ENCODE measurements around the gene RPS14. TPM values are rescaled to one million over a fixed set of nuclear protein-coding genes. Genes with fewer than 3 reads are reported as not detected.

The RPS14 gene
- total RNA-seq, 4 donors from 2014 or later: 1,684 to 3,537 (median 3,314) TPM

DNA sequence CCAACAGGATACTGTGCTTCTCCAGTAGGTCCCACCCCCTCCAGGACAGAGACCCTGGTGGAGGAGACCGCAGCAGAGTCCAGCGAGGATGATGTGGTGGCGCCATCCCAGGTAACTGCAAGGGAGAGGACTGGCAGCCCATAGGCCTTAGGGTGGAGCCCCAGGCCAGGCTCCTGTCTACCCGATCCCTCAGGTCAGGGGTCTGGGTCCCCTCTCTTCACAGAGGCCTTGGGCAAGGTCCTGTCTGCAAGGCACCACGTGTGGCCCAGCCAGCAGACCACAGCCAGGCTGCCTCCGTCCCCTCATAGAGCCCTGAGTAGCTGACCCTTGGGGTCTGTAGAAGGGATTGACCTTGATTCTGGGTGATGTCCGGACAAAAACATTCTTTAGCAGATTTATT lies 56.9 kb downstream of the RPS14 start:
- no peaks in the 10 kb centered on the region for H3K4me1 ChIP-seq
- WGBS: 87% methylated on average over 2 of the region's 7 CpGs
- H3K27ac ChIP-seq: no peak overlapping the region
- H3K27me3 ChIP-seq: no peaks in the 10 kb centered on the region
- no peaks in the 10 kb centered on the region for H3K9me3 ChIP-seq
- peaks cover 97% of the 10 kb centered on the region for H3K36me3 ChIP-seq
- TF ChIP-seq POLR2A (IDR thresholded peaks at IDR 0.05): no peak
- TF ChIP-seq EP300 (IDR thresholded peaks at IDR 0.05): no peak
- TF ChIP-seq, protein P1, sequence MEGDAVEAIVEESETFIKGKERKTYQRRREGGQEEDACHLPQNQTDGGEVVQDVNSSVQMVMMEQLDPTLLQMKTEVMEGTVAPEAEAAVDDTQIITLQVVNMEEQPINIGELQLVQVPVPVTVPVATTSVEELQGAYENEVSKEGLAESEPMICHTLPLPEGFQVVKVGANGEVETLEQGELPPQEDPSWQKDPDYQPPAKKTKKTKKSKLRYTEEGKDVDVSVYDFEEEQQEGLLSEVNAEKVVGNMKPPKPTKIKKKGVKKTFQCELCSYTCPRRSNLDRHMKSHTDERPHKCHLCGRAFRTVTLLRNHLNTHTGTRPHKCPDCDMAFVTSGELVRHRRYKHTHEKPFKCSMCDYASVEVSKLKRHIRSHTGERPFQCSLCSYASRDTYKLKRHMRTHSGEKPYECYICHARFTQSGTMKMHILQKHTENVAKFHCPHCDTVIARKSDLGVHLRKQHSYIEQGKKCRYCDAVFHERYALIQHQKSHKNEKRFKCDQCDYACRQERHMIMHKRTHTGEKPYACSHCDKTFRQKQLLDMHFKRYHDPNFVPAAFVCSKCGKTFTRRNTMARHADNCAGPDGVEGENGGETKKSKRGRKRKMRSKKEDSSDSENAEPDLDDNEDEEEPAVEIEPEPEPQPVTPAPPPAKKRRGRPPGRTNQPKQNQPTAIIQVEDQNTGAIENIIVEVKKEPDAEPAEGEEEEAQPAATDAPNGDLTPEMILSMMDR (IDR thresholded peaks at IDR 0.05): no peak
- no peak for TF ChIP-seq POLR2AphosphoS5 (IDR thresholded peaks at IDR 0.05)
- no peak overlapping the region for H3K4me3 ChIP-seq
- no peak for DNase-seq (ENCODE audit: low spot score in 2 of 2)

Other genes starting within 250 kb of the RPS14 start
- gene CAMK2A, start 160.0 kb downstream of the RPS14 start, total RNA-seq: under 1 TPM in 2 of 4 donors, not detected in 2; 0.26 to 0.64 TPM
- gene ARSI, start 146.8 kb downstream of the RPS14 start, total RNA-seq: 1 to 10 TPM; 2.7 to 5.4 (median 3.9) TPM
- 10 to 100 TPM; 32.1 to 54.2 (median 33.1) TPM for gene TCOF1, start 92.0 kb downstream of the RPS14 start, total RNA-seq
- gene CD74, start 36.8 kb downstream of the RPS14 start, total RNA-seq: 1,000 to 10,000 TPM in 1 of 4 donors, 100 to 1,000 TPM in 3; 433 to 1,002 (median 776) TPM
- 100 to 1,000 TPM in 3 of 4 donors, 10 to 100 TPM in 1; 94.6 to 157 (median 134) TPM for gene NDST1, start 58.4 kb upstream of the RPS14 start, total RNA-seq
- 1 to 10 TPM; 3.3 to 8.5 (median 5.6) TPM for gene SYNPO, start 190.9 kb upstream of the RPS14 start, total RNA-seq
- gene MYOZ3, start 211.5 kb upstream of the RPS14 start, total RNA-seq: under 1 TPM in 1 of 4 donors, not detected in 3; 0.30 TPM